Ramos (cell line): ENCODE data around the gene AREL1.
"Not testable (repeated sequence)": the region's sequence is repeated elsewhere in the genome, so short reads cannot be mapped to it uniquely, and the experiment has no call there.

Experiments
- in situ Hi-C: fragments of 300-500 bp; cut with MboI; formaldehyde crosslinking; loops from one replicate; pipeline ENCODE4 v1.14.3; 2022; ENCODE audit warnings: low sequenced_read_pairs; ENCODE audit not compliant: unreplicated experiment

The AREL1 gene, protein sequence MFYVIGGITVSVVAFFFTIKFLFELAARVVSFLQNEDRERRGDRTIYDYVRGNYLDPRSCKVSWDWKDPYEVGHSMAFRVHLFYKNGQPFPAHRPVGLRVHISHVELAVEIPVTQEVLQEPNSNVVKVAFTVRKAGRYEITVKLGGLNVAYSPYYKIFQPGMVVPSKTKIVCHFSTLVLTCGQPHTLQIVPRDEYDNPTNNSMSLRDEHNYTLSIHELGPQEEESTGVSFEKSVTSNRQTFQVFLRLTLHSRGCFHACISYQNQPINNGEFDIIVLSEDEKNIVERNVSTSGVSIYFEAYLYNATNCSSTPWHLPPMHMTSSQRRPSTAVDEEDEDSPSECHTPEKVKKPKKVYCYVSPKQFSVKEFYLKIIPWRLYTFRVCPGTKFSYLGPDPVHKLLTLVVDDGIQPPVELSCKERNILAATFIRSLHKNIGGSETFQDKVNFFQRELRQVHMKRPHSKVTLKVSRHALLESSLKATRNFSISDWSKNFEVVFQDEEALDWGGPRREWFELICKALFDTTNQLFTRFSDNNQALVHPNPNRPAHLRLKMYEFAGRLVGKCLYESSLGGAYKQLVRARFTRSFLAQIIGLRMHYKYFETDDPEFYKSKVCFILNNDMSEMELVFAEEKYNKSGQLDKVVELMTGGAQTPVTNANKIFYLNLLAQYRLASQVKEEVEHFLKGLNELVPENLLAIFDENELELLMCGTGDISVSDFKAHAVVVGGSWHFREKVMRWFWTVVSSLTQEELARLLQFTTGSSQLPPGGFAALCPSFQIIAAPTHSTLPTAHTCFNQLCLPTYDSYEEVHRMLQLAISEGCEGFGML

DNA sequence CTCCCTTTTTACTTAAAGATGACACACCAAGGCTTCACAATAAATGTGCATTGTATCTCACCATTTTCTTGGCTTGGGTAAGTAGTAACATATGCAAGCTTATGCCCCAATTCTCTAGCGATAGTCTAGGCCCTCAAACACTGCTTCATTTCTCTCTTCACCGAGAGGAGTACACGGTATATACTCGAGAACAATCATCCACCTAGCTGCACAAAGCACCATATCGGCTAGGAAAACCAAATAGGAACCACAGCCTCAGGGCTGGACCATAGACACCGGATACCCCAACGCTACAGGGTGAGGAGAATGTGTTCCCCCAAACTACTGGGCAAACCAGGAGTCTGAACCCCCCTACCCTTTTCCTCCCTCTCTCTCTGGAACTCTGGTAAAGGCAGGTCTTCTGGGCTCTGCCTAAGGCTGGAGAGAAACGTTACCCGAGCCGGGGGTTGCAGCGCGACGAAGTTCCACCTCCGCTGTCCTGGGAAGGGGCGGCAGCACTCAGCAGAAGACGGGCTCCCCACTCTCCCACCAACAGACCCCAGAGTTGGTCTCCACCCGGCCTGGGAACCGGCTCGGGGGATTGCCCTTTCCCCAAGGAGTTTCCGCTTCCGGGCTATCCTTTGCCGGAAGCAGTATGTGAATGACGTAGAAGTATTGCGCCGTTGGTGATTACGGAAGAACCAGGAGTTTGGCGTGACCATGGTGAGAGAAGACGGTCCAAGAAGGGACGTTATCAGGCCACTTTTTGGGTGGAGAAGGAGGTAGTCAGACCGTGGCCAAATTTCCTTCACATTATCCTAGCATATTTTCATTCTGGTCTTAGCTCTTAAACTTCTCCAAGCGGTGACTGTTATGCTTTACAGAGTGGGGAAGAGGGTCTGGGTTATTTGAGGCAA, at the start of gene AREL1, which contains the start of gene FCF1:
AREL1 (minus strand) TSS at position 582 of the 896 bp plus-strand sequence. CDS start 27,465 bp downstream, outside the sequence.
FCF1 (plus strand) TSS at position 646 of the 896 bp plus-strand sequence; CDS start at position 700, 54 bp downstream.
- in situ Hi-C loops: no loop called here

GRCh38 chr14:74758505-74758904, 45.6 kb upstream of the AREL1 start:
- in situ Hi-C loops: not testable (repeated sequence)

DNA sequence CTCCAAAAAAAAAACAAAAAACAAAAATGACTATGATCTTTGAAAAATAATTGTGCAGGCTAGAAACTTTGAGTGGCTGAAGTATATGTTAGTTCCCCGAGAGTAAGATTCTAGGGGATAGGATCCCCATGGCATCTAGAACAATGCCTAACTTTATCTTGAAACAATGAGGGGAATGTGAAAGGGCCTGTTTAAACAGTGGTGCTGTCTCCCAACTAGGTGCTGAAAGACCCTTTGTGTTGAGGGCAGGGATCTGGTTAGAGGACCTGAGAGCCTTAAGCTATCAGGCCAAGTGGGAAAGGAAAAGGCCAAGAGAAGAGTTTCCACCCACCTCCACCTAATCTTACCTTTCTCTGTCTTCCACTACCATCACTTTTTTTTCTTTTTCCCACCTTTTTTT, 43.4 kb upstream of the AREL1 start:
- in situ Hi-C loops: no loop called here

GRCh38 chr14:74754899-74755298, 42.0 kb upstream of the AREL1 start:
- in situ Hi-C loops: no loop called here

DNA sequence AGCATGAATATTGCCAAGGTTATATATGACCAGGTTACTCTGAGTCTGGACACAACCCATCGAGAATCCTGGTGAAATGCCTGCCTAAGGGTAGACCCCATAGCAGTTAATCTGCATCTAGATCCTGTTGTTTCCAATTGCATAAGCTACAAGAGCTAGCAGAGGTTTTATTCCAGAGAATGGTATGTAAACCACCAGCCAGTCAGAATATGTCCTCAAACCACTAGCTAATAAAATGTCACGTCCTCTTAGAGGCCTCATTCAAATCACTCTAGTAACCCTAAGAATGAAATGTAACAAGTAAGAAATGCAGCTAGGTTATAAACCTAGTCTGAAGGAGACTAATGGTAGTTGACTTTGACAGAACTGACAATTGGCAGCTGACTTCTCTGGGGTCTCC, 41.3 kb upstream of the AREL1 start:
- in situ Hi-C loops: no loop called here

DNA sequence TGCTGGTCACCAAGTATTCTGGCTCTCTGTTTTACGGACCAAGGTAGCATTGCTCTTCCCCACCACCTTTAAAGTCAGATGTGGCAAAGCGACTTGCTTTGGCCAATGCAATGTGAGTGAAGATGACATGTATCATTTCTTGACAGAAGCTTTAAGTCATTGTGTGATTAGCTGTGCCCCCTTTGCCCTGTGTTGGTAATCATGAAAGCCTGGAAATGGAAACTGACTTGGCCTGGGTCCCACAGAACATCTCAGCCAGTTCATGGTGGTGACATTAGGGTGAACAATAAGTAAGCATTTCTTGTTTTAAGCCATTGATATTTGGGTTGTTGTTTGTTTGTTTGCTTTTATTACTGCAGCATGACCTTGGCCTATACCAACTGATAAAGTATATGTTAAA, 34.4 kb upstream of the AREL1 start:
- in situ Hi-C loops: no loop called here

- in situ Hi-C loops: no loop called here
These were observed 26.6 kb upstream of the AREL1 start for GRCh38 chr14:74739293-74740030.

- in situ Hi-C loops: no loop called here
These were observed 25.0 kb upstream of the AREL1 start for GRCh38 chr14:74737753-74738325.

GRCh38 chr14:74735125-74735524, 22.2 kb upstream of the AREL1 start:
- in situ Hi-C loops: no loop called here

DNA sequence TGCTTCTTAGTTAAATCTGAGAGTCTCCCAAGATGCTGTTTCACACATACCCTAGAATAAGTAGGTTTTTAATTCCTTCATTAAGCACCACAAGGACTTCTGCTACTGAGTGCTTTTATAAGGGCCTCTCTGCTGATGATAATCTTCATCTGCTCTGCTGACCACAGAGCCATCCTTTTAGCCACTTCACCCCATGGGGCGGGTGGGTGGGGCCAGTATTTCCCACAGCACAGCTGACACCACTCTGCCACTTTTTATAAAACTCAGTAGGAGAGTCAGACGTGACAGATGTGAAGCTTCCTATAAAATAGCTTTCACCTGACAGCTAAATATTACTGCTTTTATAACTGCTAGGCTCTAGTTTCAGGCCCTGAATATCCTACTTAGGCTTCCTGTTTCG, 20.3 kb upstream of the AREL1 start:
- in situ Hi-C loops: no loop called here

DNA sequence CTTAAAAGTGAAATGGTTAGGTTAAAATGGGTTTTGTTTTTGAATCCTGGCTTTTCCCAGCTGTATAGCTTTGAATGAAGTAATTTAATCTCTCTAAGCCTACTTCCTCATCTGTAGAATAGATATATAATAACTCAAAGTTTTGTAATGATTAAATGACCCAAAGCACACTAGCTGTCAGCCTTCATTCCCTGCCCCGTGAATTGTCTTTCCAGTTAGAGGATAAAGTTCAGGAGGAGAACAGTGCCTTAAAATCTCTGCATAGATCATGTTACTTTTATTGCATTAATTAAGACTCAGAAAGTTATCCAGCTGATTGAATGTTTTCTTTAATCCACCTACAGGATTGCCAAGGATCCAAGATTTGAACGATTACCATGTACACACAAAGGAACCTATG, 19.5 kb upstream of the AREL1 start:
- in situ Hi-C loops: no loop called here

DNA sequence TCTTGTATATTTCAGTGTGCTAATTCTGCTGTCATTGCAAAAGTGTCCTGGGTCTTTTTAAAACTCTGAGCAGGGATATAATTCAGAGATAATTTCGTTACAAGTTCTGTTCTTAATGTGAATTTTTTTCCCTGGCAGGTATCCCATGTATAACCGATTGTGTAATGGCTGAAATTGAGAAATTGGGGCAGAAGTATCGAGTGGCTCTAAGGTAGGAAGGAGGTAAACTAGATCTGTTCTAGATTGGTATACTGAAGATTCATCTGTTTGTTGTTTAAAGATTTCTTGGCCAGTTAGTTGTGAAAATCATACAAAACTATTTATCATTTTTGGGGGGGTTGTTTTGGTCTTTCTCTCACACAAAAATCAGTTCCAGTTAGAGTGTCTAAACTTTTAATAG, 10.3 kb upstream of the AREL1 start:
- in situ Hi-C loops: no loop called here

DNA sequence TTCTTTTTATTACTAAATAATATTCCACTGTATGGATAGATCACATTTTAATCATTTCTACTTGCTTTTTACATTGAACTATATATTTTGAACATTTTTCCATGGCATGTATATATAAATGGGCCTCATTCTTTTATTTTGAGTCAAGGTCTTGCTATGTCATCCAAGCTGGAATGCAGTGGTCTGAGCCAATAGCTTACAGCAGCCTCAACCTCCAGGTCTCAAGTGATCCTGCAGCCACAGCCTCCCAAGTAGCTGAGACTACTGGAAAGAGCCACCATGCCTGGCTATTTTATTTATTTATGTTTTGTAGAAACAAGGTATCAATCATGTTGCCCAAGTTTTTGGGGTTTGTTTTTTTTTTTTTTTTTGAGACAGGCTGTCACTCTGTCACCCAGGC, 7.6 kb upstream of the AREL1 start:
- in situ Hi-C loops: no loop called here

DNA sequence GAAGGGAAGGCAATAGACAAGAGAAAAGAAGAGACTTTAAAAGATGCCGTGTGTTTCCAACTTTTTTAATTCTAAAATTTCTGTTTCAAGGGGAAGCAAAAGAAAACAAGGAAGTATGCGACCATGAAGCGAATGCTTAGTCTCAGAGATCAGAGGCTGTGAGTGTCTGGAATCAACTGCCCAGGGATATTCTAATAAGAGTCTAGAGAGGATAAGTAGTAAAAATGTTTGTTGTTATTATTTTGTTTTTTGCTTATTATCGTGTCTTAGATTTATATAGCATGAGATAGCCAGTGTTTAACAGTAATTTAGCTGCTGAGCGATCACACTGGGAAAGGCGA, 485 bp upstream of the AREL1 start:
- in situ Hi-C loops: no loop called here

DNA sequence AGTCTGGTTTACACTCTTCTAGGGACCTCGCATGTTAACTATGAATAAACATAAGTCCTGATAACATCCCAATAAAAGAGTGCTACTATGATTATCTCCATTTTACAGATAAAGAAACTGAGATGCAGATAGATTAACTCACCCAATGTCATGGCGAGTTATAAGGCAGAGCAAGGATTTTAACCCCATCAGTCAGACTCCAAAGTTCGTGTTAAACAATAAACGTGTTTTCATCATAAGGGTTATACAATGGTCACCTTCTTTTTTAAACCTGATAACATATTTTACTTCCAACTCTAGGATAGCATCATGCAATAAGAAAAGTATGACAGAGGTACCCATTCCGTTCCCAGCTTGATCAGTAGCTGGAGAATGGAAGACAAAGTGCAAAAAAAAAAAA, 1.2 kb downstream of the AREL1 start:
- in situ Hi-C loops: no loop called here

DNA sequence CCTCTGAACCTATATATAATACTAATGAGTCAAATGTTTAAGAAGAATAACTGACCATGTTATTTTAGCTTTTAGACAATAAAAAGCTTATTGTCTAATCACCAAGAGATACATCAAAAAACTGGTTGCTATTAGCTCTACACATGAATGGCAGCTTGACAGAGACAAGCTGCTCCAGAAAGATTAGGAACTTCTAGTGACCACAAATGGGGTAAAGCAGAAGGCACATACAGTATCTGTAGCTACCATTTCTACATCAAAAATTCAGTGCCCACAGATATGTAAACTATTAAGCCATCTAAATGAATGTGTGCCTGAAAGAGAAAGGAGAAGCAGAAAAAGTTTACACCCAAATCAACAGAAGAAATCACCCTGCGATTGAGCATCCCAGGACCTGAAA, 2.4 kb downstream of the AREL1 start:
- in situ Hi-C loops: no loop called here

- in situ Hi-C loops: no loop called here
These were observed 7.0 kb downstream of the AREL1 start for GRCh38 chr14:74705613-74706500.

DNA sequence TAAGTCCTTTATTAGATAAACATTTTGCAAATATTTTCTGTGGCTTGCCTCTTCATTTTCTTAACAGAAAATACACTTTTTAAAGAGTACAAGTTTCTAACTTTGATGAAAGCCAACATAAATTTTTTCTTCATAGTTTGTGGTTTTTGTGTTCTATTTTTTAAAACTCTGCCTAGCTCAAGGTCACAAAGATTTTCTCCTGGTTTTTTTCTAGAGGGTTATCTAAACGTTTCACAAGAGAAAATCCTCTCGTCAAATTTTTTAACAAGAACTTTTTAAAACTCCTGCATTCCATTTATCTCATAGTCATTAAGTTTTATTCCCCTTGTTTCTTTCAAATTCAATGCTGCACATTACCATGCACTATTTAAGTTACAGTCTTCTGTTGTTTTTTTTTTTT, 8.2 kb downstream of the AREL1 start:
- in situ Hi-C loops: no loop called here

DNA sequence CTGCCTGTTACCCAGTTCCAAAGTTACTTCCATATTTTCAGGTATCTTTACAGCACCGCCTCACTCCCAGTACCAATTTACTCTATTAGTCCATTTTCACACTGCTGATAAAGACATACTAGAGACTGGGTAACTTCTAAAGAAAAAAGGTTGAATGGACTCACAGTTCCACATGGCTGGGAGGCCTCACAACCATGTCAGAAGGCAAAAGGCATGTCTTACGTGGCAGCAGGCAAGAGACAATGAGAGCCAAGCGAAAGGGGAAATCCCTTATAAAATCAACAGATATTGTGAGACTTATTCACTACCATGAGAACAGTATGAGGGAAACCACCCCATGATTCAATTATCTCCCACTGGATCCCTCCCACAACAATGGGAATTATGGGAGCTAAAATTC, 9.8 kb downstream of the AREL1 start:
- in situ Hi-C loops: no loop called here
